GM12872 (cell line): Measurements from ENCODE around the gene AHCYL2.

Source experiments
- TF ChIP-seq, protein P1 (sequence below): IDR thresholded peaks from 3 replicates; pipeline ENCODE4 v1.5.1; 2011; ENCODE audit warnings: low read depth, mild to moderate bottlenecking, low read length, moderate library complexity; ENCODE audit not compliant: insufficient read depth

Gene AHCYL2

DNA sequence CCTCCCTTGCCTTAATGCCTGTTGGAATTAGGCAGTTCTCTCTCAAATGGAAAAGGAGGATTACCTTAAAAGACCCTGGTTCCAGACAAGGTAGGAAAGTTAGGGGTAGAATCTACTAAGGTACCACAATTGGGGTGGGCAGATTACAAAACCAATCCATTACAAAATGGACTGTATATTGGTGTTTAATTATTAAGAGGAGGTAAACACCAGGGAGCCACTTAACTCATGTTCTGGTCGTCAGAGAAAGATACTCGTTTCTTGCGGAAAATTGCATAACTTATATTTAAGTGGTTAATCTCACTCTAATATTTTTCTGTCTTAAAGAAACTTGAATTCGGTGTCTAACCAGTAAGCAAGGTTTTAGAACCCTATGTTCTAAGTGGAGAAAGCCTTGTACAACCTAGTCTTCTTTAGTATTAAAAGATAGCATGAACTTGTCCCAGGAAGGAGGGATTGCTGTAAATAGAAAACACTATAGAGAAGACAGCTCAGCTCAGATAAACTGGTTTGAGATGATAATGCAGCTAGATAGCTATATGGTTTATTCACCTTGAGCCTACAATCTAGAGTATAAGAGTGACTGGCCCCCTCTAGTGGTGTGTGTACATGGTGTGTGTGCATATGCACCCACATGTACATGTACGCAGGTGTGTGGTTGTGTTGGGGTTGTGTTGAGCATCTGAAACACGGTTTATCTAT, 151.4 kb downstream of the AHCYL2 start:
- TF ChIP-seq, protein P1, sequence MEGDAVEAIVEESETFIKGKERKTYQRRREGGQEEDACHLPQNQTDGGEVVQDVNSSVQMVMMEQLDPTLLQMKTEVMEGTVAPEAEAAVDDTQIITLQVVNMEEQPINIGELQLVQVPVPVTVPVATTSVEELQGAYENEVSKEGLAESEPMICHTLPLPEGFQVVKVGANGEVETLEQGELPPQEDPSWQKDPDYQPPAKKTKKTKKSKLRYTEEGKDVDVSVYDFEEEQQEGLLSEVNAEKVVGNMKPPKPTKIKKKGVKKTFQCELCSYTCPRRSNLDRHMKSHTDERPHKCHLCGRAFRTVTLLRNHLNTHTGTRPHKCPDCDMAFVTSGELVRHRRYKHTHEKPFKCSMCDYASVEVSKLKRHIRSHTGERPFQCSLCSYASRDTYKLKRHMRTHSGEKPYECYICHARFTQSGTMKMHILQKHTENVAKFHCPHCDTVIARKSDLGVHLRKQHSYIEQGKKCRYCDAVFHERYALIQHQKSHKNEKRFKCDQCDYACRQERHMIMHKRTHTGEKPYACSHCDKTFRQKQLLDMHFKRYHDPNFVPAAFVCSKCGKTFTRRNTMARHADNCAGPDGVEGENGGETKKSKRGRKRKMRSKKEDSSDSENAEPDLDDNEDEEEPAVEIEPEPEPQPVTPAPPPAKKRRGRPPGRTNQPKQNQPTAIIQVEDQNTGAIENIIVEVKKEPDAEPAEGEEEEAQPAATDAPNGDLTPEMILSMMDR: peak; percentile 80

DNA sequence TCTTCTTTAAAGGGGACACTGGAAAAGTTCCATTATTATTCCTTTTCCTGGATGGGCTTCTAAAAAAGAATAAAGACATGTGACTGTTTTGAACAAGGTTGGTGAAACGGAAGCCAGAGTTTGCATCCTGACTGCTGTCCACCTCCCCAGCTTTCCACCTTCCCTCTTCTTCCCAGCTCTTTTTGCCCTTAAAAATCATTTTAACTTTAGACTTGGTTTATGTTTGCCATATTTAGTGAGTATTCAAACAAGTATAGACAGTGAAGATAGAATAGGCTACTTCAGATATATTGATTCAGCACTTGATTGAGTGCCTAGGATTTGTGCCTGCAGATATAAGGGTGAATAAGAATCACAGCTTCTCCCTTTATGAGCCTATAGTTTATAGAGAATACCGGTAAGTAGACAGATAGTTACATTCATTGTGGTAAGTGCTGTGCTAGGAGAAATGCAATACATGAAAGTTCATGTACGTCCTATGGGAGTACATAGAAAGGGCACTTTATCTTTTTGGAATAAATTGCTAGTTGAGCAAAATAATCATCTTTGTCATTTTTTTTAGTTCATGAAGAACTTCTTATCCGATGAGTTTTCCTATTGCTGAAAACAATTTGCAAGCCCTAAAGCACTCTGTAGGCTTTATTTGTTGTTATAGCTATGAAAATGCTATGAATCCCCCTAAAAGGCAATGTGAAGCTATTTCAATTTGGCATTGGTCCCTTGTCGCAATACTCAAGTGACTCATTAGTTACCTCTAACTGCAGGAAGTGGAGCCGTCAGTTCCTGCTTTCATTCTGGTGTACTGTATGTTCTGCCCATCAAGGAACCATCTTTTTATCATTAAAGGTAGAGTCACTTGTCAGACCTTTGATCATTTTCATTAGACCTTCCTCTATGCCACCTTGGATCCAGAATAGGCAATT, 152.2 kb downstream of the AHCYL2 start:
- TF ChIP-seq, protein P1: no peak

DNA sequence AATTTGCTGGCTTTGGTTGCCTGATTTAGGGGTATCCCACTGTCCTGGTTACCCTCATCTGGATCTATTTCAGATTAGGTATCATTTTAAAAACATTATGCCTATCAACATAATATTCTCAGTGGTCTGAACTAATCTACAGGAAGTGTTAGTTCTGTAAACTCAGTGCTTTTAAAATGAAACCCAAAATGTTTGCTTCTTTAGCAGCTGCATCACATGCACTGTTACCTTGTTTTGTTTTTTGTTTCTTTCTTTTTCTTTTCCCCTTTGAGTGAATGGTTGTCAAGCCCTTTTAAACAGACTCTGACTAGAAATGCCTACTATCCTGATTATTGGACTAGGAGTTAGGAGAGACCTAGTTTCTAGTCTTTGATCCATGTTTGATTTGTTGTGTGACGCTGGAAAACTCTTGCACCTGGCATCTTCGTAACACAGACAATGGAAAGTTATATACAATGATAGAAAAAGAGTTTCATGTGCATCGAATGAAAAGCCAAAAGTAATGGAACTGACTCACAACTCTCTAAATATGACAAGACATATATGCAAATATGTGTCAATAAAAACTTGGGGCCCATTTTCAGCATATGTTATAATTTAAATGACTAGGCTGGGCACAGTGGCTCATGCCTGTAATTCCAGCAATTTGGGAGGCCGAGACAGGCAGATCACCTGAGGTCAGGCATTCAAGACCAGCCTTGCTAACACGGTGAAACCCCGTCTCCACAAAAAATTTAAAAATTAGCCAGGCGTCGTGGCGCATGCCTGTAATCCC, 157.1 kb downstream of the AHCYL2 start:
- TF ChIP-seq, protein P1: no peak

DNA sequence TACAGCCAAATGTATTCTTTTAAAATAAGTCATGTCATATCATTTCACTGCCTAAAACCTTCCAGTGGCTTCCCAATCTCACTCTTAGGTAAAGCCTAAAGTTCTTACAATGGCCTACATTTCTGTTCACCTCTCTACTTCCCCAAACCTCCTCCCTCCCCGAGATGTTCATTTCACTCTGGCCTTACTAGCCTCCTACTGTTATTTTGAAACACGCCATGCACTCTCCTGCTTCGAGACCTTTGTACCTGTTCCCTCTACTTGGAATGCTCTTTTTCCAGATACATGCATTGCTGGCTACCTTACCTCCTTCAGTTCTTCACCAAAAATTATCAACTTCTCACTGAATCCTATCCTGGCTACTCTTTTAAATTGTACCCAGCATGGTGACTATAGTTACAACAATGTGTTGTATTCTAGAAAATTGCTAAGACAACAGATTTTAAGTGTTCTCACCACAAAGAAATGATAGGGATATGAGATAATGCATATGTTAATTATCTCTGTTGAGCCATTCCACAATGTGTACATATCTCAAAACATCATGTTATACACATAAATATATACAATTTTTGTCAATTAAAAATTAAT, 158.8 kb downstream of the AHCYL2 start:
- TF ChIP-seq, protein P1: no peak

DNA sequence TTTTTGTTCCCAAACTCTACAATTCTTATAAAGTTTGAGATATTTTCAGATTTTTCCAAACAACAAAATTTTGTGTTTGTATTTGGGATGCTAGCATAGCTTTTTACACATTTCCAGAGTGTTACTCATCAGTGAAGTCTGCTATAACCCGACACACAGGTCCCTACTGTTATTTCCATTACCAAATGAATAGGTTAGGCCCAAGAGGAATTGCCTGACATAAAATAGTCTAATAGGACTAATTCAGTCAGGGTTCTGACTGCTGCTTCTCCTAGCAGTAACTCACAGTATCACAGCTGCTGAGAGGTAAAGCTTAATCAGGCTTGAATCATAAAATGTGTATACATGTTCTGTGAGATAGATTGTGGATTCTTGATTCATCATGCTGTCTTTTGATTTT, 160.3 kb downstream of the AHCYL2 start:
- TF ChIP-seq, protein P1: no peak

DNA sequence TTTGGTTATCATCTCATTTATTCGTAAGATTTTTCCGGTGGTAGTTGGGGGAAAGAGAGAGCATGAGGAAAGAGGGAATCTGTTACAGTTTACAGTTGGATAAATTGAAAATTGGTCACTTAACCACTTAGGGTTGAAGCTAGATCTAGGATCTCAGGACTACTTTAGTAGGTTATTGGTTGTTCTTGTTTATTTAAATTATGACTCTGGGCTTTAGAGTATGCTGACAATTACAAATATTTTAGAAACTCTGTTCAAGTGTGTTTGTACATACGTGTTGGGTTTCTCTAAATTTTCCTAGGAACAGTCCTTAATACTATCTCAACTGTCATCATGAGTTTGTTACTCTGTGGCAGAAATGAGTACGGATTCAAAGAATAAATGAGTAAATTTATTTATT, 160.8 kb downstream of the AHCYL2 start:
- TF ChIP-seq, protein P1: no peak
